GM06990 (cell line): ENCODE data around the gene JAZF1.

ENCODE experiments used
- DNase-seq: peaks from one replicate; pipeline ENCODE4 v3.0.0-alpha.2; 2011; ENCODE audit not compliant: insufficient read length; ENCODE audit errors: extremely low read depth
- H3K27me3 ChIP-seq: replicated peaks from 2 replicates; pipeline ENCODE4 v1.6.0; 2011; ENCODE audit warnings: low read length; ENCODE audit not compliant: control insufficient read depth, insufficient read depth
- H3K36me3 ChIP-seq: 2 replicates; pipeline ENCODE4 v1.5.1; 2011; ENCODE audit warnings: low read length; ENCODE audit not compliant: control insufficient read depth, insufficient read depth
- H3K4me3 ChIP-seq: replicated peaks from 2 replicates; pipeline ENCODE4 v1.5.1; 2011; ENCODE audit warnings: low read depth, mild to moderate bottlenecking, control low read depth, low read length
- CTCF ChIP-seq: IDR thresholded peaks from 2 replicates; pipeline ENCODE4 v1.5.1; 2011; ENCODE audit warnings: low read length, control low read depth, mild to moderate bottlenecking, inconsistent platforms; ENCODE audit not compliant: insufficient read depth, poor library complexity, severe bottlenecking

JAZF1 gene

GRCh38 chr7:27836536-27836935 lies 344.1 kb downstream of the JAZF1 start:
- Histone ChIP-seq H3K36me3 (no peaks in the 10 kb centered on the region), H3K4me3 (no peak overlapping the region), H3K27me3 (no peaks in the 10 kb centered on the region)
- TF ChIP-seq CTCF: no peak
- no peak for DNase-seq

- no peak for DNase-seq
- TF ChIP-seq CTCF: no peak
- Histone ChIP-seq H3K27me3 (no peaks in the 10 kb centered on the region), H3K36me3 (no peaks in the 10 kb centered on the region), H3K4me3 (no peak overlapping the region)
Observed at GRCh38 chr7:27835376-27835775, 345.2 kb downstream of the JAZF1 start.

- no peak for TF ChIP-seq CTCF
Observed at GRCh38 chr7:27834179-27834921, 346.2 kb downstream of the JAZF1 start.

GRCh38 chr7:27826357-27826756 lies 354.2 kb downstream of the JAZF1 start:
- no peaks in the 10 kb centered on the region for H3K36me3 ChIP-seq
- no peak for DNase-seq
- no peak overlapping the region for H3K4me3 ChIP-seq
- no peaks in the 10 kb centered on the region for H3K27me3 ChIP-seq
- no peak for TF ChIP-seq CTCF

More at GRCh38 chr7:27834179-27834921, 346.2 kb downstream of the JAZF1 start:
- no peak for DNase-seq
- Histone ChIP-seq H3K4me3 (no peak overlapping the region), H3K36me3 (no peaks in the 10 kb centered on the region), H3K27me3 (no peaks in the 10 kb centered on the region)

- no peak for DNase-seq
- no peaks in the 10 kb centered on the region for H3K36me3 ChIP-seq
- no peak overlapping the region for H3K4me3 ChIP-seq
- no peaks in the 10 kb centered on the region for H3K27me3 ChIP-seq
- TF ChIP-seq CTCF: no peak
Observed at GRCh38 chr7:27825891-27826290, 354.7 kb downstream of the JAZF1 start.
